Measurements from ENCODE around the gene TIE1.

TIE1 gene

GRCh38 chr1:43296207-43296606, 4.6 kb upstream of the TIE1 start:
- ATAC-seq = no peak
- peaks cover 7% of the 10 kb centered on the region for H3K27me3 Mint-ChIP-seq
- H3K27ac Mint-ChIP-seq = peak overlapping the region; percentile 51
- H3K9me3 Mint-ChIP-seq = no peaks in the 10 kb centered on the region
- no peak overlapping the region for H3K4me3 Mint-ChIP-seq
- H3K36me3 Mint-ChIP-seq = no peaks in the 10 kb centered on the region
- H3K4me1 Mint-ChIP-seq = peaks cover 5% of the 10 kb centered on the region

- no peaks in the 10 kb centered on the region for H3K36me3 Mint-ChIP-seq
- peaks cover 19% of the 10 kb centered on the region for H3K27me3 Mint-ChIP-seq
- no peak for ATAC-seq
- H3K4me3 Mint-ChIP-seq = no peak overlapping the region
- H3K4me1 Mint-ChIP-seq = peaks cover 2% of the 10 kb centered on the region
- no peak overlapping the region for H3K27ac Mint-ChIP-seq
- H3K9me3 Mint-ChIP-seq = no peaks in the 10 kb centered on the region
These were observed 2.7 kb upstream of the TIE1 start for GRCh38 chr1:43298055-43298454.

GRCh38 chr1:43299101-43299500, 1.7 kb upstream of the TIE1 start:
- no peak overlapping the region for H3K27ac Mint-ChIP-seq
- no peak overlapping the region for H3K4me3 Mint-ChIP-seq
- H3K27me3 Mint-ChIP-seq = peaks cover 24% of the 10 kb centered on the region
- ATAC-seq = no peak
- no peaks in the 10 kb centered on the region for H3K36me3 Mint-ChIP-seq
- H3K4me1 Mint-ChIP-seq = no peaks in the 10 kb centered on the region
- no peaks in the 10 kb centered on the region for H3K9me3 Mint-ChIP-seq

GRCh38 chr1:43302201-43302600, 1.4 kb downstream of the TIE1 start:
- peaks cover 46% of the 10 kb centered on the region for H3K27me3 Mint-ChIP-seq
- no peaks in the 10 kb centered on the region for H3K9me3 Mint-ChIP-seq
- H3K4me1 Mint-ChIP-seq = no peaks in the 10 kb centered on the region
- no peak overlapping the region for H3K27ac Mint-ChIP-seq
- H3K4me3 Mint-ChIP-seq = no peak overlapping the region
- ATAC-seq = no peak
- H3K36me3 Mint-ChIP-seq = no peaks in the 10 kb centered on the region

- H3K27ac Mint-ChIP-seq = no peak overlapping the region
- no peak for ATAC-seq
These were observed 2.1 kb downstream of the TIE1 start for GRCh38 chr1:43302721-43303470.

GRCh38 chr1:43303471-43304313, 2.9 kb downstream of the TIE1 start:
- no peak for ATAC-seq
- Mint-ChIP-seq H3K4me1 (no peaks in the 10 kb centered on the region), H3K4me3 (no peak overlapping the region), H3K27ac (no peak overlapping the region), H3K27me3 (peaks cover 61% of the 10 kb centered on the region), H3K36me3 (no peaks in the 10 kb centered on the region), H3K9me3 (no peaks in the 10 kb centered on the region)

More at GRCh38 chr1:43302721-43303470, 2.1 kb downstream of the TIE1 start:
- H3K9me3 Mint-ChIP-seq = no peaks in the 10 kb centered on the region
- no peaks in the 10 kb centered on the region for H3K36me3 Mint-ChIP-seq
- peaks cover 53% of the 10 kb centered on the region for H3K27me3 Mint-ChIP-seq
- H3K4me1 Mint-ChIP-seq = no peaks in the 10 kb centered on the region
- no peak overlapping the region for H3K4me3 Mint-ChIP-seq

- no peak for ATAC-seq
- Mint-ChIP-seq H3K4me1 (no peaks in the 10 kb centered on the region), H3K4me3 (no peak overlapping the region), H3K27ac (no peak overlapping the region), H3K36me3 (no peaks in the 10 kb centered on the region), H3K27me3 (peaks cover 65% of the 10 kb centered on the region), H3K9me3 (no peaks in the 10 kb centered on the region)
These were observed 3.5 kb downstream of the TIE1 start for GRCh38 chr1:43304314-43304681.

- Mint-ChIP-seq H3K4me3 (no peak overlapping the region), H3K4me1 (no peaks in the 10 kb centered on the region), H3K27ac (no peak overlapping the region), H3K9me3 (no peaks in the 10 kb centered on the region), H3K36me3 (no peaks in the 10 kb centered on the region), H3K27me3 (peaks cover 65% of the 10 kb centered on the region)
- ATAC-seq = peak; percentile 31
These were observed 4.1 kb downstream of the TIE1 start for GRCh38 chr1:43304771-43305300.

- H3K36me3 Mint-ChIP-seq = no peaks in the 10 kb centered on the region
- H3K4me3 Mint-ChIP-seq = no peak overlapping the region
- H3K4me1 Mint-ChIP-seq = no peaks in the 10 kb centered on the region
- no peak overlapping the region for H3K27ac Mint-ChIP-seq
- no peaks in the 10 kb centered on the region for H3K9me3 Mint-ChIP-seq
- ATAC-seq = no peak
- peaks cover 65% of the 10 kb centered on the region for H3K27me3 Mint-ChIP-seq
These were observed 4.7 kb downstream of the TIE1 start for GRCh38 chr1:43305461-43305860.

- H3K27me3 Mint-ChIP-seq = peaks cover 59% of the 10 kb centered on the region
- no peak for ATAC-seq
- H3K9me3 Mint-ChIP-seq = no peaks in the 10 kb centered on the region
- no peak overlapping the region for H3K4me3 Mint-ChIP-seq
- no peaks in the 10 kb centered on the region for H3K36me3 Mint-ChIP-seq
- H3K4me1 Mint-ChIP-seq = no peaks in the 10 kb centered on the region
- H3K27ac Mint-ChIP-seq = no peak overlapping the region
These were observed 5.3 kb downstream of the TIE1 start for GRCh38 chr1:43305926-43306687.

- no peaks in the 10 kb centered on the region for H3K36me3 Mint-ChIP-seq
- H3K27me3 Mint-ChIP-seq = peaks cover 60% of the 10 kb centered on the region
- H3K4me3 Mint-ChIP-seq = no peak overlapping the region
- H3K27ac Mint-ChIP-seq = no peak overlapping the region
- no peak for ATAC-seq
- H3K4me1 Mint-ChIP-seq = no peaks in the 10 kb centered on the region
- no peaks in the 10 kb centered on the region for H3K9me3 Mint-ChIP-seq
These were observed 6.1 kb downstream of the TIE1 start for GRCh38 chr1:43306688-43307457.

- ATAC-seq = no peak
- no peaks in the 10 kb centered on the region for H3K4me1 Mint-ChIP-seq
- no peaks in the 10 kb centered on the region for H3K9me3 Mint-ChIP-seq
- H3K36me3 Mint-ChIP-seq = no peaks in the 10 kb centered on the region
- no peak overlapping the region for H3K4me3 Mint-ChIP-seq
- H3K27me3 Mint-ChIP-seq = peaks cover 54% of the 10 kb centered on the region
- no peak overlapping the region for H3K27ac Mint-ChIP-seq
These were observed 6.8 kb downstream of the TIE1 start for GRCh38 chr1:43307458-43308158.

- ATAC-seq = no peak
- Mint-ChIP-seq H3K27me3 (peaks cover 51% of the 10 kb centered on the region), H3K27ac (no peak overlapping the region), H3K9me3 (no peaks in the 10 kb centered on the region), H3K36me3 (no peaks in the 10 kb centered on the region), H3K4me1 (no peaks in the 10 kb centered on the region), H3K4me3 (no peak overlapping the region)
These were observed 8.0 kb downstream of the TIE1 start for GRCh38 chr1:43308635-43309404.
